GM12892 (cell line): ENCODE measurements around the gene CERS6.

Source experiments
- POLR2A ChIP-seq: IDR thresholded peaks from 2 replicates; pipeline ENCODE4 v1.6.1; 2011; ENCODE audit warnings: low read depth, low read length, control low read depth
- POLR2AphosphoS5 ChIP-seq: IDR thresholded peaks from 2 replicates; pipeline ENCODE4 v1.6.1; 2011; ENCODE audit warnings: low read depth, low read length, control low read depth

GRCh38 chr2:168773719-168774521 is 317.8 kb downstream of the CERS6 start:
- TF ChIP-seq POLR2A (no peak), POLR2AphosphoS5 (no peak)
